ENCODE measurements around the gene SYT9.
"Not testable (repeated sequence)": the region's sequence is repeated elsewhere in the genome, so short reads cannot be mapped to it uniquely, and the experiment has no call there.

Gene SYT9

GRCh38 chr11:7511401-7511800 is 259.7 kb downstream of the SYT9 start:
- DNase-seq: peak; percentile 92

DNA sequence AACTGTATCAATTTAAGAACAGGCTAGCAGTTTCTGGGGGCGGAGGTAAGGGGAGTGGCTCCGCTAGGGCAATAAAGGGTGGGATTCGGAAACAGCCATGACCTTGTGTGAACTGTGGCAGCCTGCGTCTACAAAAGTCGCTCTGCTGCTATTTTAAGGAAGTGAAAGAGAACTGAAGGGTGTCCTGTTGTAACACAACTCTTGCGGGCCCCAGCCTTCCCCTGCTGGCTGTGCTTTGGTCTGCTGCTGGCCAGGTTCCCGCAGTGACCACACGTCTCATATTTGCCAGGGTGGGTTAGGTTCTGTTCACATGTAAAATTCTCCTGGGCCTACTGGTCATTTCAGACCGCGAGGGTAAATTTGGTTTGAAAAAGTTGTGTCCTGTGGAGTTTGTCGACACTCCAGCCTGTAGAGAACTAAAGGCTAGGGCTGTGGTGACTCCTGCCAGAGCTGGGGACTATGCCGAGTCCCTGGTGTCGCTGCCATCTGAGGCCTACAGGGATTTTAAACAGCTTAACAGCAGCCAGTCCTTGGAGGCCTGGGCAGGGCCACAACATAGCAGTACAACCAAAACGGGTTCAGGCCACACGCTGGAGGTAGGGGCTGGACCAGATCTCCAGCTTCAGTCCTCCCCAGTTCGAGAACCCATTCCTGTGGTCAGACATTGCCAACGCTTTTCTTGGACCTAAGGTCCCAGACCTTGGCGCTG is 261.0 kb downstream of the SYT9 start:
- no peak for DNase-seq

- DNase-seq: peak; percentile 74
These were observed 261.8 kb downstream of the SYT9 start, which contains the start of gene PPFIBP2 for GRCh38 chr11:7513234-7514098. Gene PPFIBP2, plus strand, starts transcription at chr11:7513999. Its CDS starts 35,477 bp downstream, at chr11:7549476.

- no peak for DNase-seq
These were observed 262.4 kb downstream of the SYT9 start for GRCh38 chr11:7514099-7514591.

DNA sequence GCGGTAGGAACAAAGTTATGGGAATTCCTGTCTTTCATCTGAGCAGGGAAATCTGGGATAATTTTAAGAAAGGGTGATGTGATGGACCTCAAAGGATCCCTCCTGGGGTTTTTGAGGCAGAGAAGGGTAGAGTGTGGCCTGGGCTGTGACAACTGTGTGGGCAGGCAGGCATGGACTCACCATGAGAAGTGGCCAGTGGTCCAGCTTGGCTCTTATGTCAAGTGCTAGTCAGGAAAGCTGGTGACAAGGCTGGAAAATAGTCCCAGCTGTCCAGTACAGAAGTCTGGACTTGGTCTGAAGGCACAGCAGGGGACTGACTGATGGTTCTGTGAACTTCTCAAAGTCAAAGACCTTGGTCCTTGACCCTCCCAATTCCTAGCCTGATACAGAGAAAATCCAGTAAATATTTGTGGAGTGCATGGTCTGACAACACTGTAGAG is 263.8 kb downstream of the SYT9 start:
- no peak for DNase-seq

- no peak for DNase-seq
These were observed 264.8 kb downstream of the SYT9 start for GRCh38 chr11:7516475-7516874.

- not testable (repeated sequence) for DNase-seq
These were observed 266.0 kb downstream of the SYT9 start for GRCh38 chr11:7517743-7518142.

Measured in NCI-H2029 (cell line).